Measurements from ENCODE around the gene ARSB.

Gene ARSB

DNA sequence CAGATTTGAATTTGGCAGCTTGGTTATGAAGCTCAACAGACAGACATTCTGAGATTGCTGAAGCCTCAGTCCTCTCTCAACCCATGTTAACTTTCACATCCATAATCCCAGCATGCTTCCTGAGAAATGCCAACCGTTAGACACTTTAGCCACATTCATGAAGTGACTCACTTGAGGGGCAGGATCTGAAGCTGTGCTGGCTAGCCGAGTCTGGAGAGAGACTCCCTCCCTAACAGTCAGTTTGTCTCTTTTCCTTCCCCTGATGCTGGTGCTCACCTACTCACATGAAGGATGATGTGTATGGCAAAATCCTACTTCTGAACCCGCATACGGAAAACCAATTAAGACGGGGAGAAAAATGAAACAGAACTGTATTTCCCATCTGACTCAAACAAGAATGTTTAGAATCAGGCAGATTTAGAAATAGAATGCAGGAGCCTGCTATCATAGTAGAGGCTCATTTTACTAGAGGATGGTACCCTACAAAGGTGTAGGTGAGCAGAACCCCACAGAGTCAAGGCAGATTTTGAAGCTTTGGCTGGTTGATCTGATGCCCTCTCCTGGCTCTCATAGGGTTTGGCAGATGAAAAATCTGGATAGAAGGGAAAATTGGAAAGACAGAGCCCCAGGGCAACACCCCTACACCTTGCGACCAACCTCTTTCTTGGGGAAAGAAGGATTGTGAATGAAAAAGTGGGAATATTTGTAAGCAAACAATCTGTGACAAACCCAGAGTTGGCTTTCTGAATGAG, 185.7 kb downstream of the ARSB start:
- DNase-seq: no peak

DNA sequence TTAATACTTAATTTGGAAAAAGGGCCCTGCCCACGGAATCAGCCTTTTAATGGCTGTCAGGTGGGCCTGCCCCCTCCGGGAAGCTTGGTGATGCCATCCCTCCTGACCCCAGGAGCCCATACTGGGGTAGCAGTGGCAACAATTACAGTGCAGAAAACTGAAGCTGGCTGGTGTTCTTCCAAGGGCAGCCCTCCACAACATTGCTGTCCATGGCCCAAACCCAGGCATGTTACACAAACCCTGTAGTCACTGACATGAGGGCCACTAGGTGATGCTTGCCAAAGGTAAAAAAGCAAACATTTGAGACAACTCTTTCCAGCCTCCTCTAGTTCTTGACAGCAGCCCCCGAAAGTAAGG, 186.5 kb downstream of the ARSB start:
- no peak for DNase-seq

DNA sequence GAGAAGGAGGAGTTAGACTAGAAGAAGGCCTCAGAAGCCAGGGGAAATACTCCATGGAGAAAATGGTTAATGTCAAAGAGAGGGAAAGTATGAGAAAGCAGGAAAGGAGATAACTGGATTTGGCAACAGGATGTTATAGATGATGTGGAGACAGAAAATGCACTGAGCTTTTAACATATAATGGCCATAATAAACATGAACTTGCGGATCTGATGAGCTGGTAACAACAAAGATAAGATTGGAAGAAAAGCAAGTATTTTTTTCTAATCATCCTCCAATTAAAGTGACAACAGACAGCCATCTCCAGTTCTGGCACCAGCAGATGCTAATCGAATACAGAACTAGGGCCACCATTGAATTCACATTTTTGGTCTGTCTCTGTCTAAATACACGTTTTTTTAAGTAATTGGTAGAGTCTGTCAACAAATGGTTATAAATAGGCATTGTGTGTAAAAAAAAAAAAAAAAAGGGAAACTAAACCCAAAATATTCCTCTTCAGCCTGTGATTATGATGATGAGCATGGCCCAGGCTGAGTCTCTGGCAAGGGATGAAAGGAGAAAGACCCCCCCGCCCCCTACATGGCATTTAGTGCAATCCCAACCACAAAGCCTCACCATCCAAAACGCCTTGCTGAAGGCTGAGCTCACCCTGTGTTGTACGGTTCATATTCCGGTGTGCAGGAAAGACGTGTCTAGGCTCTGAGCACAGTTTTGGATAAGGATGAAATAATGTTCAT, 187.0 kb downstream of the ARSB start:
- DNase-seq: no peak

DNA sequence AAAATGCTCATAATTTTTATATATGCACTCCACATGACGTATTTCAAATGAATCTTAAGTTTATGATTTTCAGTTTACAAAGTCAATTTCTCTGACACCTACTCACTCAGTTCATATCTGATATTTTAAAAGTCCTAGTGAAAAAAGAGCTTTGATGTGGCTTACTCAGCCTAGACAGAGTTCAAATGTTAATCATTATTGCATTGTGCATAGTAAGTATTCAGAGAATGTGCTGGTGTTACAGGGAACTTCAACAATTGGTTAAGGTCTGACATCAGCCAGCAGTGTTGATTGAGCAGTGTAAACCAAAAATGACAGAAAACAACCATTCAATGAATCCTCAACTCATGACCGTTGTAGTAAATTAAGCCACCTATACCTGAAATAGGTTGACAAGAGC, 189.4 kb downstream of the ARSB start:
- no peak for DNase-seq

DNA sequence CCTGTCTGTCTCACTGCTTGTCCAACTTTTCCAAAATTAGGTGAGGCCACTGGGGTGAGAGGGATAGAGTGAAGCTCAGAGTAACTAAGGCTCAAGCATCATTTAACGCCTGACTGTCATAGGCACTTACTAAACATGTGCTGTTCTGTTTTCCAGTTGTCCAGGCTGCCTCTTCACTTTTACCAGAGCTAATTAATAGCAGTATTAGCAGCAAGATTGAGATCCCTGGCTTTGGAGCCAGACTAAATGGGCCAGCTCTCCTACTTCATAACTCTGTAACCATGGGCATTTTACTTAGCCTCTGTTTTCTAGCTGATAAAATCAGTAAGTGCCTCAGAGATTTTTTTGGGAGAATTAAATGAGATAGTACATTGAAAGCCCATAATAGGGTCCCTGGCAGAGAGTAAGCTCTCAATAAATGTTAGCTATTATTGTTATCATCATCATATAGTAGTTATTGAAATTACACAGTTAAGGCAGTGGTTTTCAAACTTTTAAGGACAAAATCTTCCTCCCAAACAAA, 190.4 kb downstream of the ARSB start:
- no peak for DNase-seq

DNA sequence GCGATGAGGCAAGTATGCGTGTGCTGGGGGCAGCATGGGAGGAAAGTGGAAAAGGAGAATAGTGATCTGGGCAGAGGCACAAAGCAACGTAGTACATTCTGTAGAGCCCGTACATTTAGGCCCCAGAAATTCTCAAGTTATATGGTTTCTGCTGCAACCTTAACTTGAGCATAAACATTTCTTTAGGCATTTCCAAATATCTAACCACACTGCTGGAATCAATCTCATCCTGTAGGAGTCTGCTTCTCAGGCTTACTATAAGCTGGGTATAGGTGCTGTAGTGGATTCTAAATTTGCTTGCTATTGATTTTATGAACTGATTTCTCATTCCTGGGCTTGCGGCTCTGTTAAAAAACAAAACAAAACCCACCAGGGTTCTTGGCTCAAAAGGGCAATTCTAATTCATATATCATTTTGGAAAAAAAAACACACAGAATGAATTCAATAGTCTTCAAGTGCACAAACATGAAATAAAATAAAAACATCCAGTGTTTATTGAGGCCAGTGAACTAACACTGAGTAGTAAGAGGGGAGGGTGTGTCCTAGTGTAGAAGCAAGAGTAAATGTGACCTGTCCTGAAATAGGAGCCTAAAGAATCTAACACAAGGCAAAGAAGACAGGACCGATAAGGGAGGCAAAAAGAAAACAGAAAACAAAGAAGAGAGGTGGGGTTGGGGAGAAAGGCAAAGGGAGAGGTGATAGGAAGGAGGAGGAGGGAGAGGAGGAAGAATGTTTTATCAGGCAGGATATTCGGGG, 191.0 kb downstream of the ARSB start:
- no peak for DNase-seq

DNA sequence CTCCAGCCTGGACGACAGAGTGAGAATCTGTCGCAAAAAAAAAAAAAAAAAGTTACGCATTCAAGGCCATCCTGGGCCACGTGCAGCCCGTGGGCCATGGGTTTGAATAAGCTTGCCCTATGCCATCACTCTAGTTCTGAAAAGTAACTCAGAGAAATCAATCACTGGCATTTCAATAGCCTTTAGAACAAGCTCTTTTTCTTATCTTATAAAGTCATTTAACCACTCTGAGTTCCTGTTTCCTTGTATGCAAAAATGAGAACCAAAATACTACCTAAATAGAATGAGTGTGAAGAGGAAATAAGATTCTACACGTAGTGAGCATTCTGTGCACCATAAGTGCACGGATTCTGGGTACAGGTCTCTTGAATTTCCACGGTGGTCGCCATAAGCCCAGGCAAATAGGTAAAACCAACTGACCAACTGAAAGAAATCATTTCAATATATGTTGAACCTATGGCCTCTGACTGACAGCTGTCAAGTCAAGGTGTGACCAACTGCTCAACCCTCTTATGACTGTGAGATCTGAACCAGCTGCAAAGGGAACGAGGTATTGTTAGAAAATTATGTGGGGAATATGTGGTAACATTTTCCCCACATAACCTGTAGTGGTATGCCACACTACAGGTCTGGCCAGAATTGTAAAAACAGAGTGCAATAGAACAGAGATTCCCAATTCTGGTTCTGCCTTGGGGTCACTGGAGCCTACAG, 192.6 kb downstream of the ARSB start:
- no peak for DNase-seq

DNA sequence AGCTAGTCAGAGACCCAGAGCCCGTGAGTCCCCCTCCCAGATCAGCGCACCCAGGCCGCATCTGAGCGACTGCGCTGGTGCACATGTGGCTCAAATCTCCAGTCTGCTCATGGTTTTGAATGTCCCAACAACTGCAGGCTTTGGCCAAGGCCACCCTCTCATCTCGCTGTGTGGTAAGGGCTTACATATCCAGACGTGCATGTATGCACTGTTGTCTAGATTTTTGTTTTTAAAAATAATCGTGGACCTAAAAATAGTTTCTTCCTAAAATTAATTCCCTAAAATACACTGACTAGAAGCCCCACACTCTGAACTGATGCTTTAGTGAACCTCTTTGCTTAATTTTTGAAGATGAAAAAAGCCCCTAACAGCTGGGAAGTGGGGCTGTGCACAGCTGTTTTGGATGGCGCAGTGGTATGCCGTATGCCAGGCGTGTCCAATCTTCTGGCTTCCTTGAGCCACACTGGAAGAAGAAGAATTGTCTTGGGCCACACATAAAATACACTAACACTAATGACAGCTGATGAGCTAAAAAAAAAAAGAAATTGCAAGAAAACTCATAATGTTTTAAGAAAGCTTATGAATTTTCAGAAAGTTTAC, 193.5 kb downstream of the ARSB start:
- no peak for DNase-seq

DNA sequence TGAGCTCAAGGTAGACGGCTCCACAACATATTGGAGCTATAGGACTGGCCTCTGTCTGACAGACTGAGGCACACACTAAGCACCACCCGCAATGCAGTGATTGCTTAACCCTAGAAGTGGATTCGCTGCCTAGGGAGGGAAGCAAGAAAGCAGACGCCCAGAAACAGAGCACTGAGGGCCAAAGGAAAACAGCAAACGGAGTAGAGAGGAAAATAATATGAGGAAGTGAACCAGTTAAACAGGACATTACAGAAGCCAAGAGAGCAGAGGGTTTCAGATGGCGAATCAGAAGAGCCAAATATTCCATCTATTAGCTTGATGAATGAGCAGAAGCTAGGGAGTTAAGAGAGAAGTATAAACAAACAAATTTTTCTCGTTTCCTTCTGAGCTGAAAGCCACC, 197.3 kb downstream of the ARSB start:
- peak; percentile 11 to 35 for DNase-seq

DNA sequence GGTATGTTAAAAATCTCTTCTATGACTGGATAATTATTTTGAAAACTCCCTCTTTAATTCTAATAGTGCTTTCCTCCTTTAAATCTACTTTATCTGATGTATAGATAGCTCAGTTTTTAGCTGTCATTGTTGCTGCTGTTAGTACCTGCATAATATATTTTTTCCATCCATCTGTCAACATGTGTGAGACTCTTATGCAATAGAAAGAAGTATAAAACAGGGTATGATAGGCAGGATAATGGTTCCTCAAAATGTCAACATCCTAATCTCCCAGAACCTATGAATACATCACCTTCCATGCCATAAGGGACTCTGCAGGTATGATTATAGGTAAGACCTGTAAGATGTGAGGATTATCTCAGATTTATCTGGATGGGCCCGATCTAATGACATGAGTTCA, 199.7 kb downstream of the ARSB start:
- no peak for DNase-seq

DNA sequence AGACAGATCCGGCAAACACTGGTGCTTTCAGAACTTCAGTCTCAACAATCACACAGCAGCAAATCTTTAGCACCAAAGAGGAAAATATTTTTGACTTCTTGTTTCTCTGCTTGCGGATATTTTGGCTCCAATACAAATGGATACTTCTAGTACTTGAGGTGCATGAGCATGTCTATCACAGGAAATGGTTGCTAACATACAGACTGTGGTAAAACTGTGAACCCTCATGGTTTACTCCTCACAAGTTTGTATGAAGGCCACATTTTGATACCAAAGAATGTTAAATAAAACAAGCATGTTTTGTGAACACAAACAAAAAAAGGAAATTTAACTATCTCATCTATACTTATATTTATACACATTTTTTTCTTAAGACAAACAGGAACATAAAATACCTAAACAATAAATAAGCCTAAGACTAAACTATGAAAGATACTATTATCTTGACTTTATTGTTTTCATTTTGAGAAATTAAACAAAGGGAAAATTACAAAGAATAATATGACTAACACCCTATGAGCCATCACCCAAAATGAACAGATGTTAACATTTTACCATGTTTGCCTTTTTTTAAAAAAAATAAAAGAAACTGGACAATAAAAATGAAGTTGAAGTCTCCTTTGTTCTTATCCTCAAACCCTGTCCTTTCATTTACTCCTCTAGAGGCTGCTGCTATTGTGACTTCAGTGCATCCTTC, 201.5 kb downstream of the ARSB start:
- no peak for DNase-seq

DNA sequence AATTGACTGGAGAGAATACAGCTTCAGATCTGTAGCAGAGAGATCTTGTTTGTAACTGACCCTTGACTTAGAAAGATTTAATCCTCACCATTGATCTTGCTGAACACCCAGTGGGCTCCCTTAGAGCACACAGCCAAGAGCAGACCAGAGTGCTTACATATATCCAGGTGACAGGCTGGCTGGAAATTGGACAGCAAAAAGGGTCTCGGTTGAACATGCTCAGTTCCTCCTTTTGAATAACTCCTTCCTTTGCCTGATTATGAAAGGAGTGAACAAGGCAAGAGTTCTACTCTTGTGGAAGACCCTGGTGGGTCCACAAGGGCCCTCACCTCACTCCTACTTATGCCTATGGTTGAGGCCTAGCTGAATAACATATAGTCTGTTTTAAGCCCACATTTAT, 202.4 kb downstream of the ARSB start:
- DNase-seq: no peak

DNA sequence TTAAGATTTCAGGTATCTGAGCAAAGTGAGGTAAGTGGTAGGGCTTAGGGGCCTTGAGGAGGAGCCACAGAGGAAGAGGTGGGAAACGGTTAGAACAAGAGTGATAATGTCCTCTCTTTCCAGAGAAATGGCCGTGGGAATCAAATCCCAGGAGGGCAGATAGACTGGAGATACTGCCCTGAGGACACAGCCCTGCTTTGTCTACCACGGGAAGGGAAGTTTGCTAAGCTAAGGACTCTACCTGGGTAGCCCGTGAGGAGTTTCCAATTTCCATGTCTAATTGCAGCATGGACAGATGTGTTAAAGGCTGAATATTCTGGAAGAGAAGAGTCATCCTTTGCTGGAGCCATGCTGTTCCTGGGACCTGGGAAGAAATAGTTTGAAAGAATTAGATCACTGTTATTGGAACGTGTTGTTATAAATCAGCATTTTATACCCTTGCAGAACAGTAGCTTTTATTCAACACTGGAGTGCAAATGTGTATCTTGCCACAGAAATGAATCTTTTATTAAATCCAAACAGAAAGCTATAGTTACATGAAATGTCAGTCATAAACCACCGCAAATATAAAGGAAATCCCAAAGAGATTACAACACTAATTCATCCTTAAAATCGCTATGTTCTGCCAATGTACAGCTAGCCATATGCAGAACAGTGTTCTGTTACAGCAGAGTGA, 203.4 kb downstream of the ARSB start:
- DNase-seq: no peak

DNA sequence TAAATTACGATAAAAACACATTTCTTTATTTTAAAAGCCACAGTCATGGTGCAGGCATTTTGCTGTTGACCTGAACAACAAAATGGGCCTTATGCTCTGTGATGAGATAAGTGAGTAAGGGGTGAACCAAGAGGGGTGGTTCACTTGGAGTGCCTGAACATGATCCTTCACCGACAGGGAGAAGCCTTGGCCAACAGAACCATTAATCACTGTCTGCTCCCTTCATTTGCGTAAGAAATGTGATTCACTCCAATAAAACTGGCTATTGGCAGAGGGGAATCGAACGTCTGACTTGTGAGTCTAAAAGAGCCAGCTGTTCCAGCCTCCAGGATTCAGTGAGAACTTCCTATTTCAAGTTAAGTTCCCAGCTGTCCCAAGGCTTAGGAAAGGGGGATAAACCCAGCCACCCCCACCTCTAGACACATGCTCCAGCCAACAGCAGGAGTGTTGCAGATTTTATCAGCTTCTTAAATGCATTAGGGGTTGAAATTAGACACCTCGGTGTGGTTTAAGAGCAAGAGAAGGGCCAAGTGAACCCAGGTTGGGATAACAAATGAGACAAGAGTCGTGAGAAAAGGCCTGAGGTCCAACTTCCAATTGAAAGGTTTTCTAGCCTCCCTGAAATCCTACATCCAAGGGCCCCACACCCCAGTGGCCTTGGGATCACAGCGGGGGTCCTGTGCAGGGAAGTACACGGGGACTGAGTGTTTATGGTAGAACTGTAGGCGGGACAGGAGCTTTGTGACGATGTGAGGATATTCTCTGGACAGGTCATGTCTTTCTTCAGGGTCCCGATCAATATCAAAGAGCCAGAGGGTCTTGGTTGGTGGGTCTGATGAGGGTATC, 205.1 kb downstream of the ARSB start:
- DNase-seq: no peak

DNA sequence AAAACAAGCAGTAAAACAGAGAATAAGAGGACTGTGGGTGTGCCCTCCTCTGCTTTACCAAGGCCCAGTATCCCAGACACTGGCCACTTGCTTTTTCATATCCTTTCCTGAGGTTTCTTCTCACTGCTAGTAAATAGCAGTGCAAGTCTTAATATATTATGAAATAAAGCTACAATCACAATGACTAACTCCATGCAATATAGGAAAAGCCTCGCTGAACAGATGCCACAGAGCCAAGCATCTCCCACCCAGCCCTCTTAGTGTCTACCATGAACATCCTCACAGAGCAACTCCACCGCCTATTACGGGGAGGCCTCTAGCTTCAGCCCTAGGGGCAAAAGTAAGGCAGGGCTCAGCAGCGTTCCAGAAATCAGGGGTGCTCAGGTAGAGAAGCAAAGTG, 205.8 kb downstream of the ARSB start:
- no peak for DNase-seq

DNA sequence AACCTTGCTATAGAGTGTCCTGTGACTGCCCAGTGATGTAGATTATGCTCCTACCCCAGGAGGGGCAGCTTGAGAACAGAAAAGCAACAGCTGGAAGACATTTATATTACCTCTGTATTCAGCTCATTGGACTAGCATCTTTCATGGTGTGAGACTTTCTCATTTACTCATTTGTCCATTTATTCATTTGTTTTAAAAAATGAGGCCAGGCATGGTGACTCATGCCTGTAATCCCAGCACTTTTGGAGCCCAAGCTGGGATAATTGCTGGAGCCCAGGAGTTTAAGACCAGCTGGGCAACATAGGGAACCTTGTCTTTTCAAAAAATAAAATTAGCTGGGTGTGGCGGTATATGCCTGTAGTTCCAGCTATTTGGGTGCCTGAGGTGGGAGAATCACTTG, 206.6 kb downstream of the ARSB start:
- no peak for DNase-seq

DNA sequence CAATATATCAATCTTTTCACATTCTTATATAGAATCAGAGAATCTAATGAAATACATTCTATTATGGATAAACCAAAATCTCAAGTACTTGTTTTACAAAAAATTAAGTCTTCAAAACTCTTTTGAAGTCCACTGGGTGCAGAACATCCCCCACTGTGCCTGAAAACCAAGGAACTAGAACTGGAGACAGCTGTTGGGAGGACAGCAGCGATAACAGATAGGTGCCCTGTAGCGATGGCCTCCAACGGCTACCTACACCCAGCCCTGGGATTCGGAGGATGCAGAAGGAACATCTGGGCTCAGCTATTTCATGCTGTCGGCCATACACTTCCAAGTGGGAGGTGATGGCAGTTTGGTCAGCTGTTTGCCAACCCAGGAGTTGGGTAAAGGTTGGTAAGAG, 207.2 kb downstream of the ARSB start:
- no peak for DNase-seq

DNA sequence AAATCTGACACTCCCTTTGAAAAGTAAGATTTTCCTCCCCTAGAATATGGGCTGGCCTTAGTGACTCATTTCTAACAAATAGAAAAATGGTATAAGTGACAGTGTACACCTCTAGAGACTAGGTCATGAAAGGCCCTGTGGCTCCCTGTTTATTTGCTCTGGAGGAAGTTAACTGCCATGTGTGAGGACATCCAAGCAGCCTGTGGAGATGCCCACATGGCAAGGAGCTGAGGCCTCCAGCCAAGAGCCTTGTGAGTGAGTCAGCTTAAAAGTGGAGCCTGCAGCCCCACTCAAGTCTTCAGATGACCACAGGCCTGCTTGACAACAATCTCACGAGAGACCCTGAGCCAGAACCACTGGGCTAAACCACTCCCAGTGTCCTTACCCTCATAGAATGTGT, 208.5 kb downstream of the ARSB start:
- DNase-seq: no peak

DNA sequence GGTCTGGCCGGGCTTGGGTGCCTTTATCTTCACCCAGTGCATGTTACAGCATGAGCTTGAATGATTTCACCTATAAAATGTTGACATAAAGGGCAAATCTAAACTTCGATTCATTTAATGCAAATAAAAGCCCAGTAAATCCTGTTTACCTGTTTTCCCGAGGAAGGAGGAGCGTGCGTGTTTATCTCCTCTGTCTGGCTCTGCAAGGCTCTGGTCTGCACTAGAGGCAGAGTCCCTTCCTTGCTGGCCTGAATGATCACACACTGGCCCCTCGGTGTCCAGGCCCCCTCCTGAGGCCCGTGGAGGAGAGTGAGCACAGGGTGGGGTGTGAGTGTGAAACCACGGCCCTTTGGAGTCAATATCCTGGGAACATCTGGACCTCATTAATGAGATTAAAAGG, 211.5 kb downstream of the ARSB start:
- no peak for DNase-seq

All from inflammatory macrophage treated with lipopolysaccharide for 1 hour (primary cell).